ENCODE results near the gene ZNF8. TPM values are rescaled to one million over a fixed set of nuclear protein-coding genes. Genes with fewer than 3 reads are reported as not detected.

ZNF8 gene
- total and polyA plus RNA-seq, 4 experiments from 2014 or later, result 0.63 to 10.2 (median 5.2) TPM

DNA sequence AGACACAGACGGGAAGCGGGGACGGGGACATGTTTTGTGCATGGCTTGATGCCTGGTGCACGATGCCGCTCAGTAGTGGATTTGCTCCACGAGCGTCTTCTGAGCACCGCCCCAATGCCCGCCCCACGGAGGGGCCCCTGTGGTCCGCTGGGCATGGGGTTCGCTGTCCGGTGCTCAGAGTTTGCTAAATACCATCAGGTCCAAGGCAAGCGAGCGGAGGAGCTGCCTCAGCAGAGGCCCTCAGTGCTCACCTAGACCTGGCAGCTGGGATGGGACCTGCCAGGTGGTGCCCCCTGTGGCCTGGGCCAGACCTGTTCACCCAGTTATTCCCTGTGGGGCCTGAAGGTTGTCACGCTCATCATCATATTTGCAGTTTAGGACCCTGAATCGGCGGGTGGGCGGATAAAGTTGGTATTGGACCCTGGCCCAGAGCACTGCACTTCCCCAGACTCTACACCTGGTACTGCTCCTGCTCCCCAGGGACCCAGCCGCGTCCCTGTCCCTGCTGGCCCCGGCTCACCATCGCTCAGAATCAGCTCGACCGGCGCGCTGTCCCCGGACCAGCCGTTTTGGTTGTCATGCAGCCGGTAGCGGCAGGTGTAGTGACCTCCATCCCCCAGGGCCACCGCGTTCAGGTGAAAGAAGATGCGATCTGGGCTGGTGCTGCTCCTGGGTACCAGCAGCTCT is 72.3 kb downstream of the ZNF8 start:
- Mint-ChIP-seq H3K27me3 (peaks cover 0 to 2% of the 10 kb centered on the region in 2 donors), H3K9me3 (no peaks in the 10 kb centered on the region), H3K36me3 (peaks cover 0 to 7% of the 10 kb centered on the region in 2 donors), H3K4me1 (peaks cover 7 to 35% (median 23%) of the 10 kb centered on the region in 4 donors), H3K27ac (peak overlapping the region in 1 of 7 donors; percentile 75), H3K4me3 (no peak overlapping the region)
- H3K4me3 ChIP-seq (ENCODE audit: low read length in 2 of 2), result no peak overlapping the region
- CTCF ChIA-PET (ENCODE audit: partially characterized antibody), result no interaction called here
- no peak for DNase-seq
- peaks cover 27% of the 10 kb centered on the region for H3K4me1 ChIP-seq (ENCODE audit: insufficient read depth, low read length)
- intact Hi-C loops (cut with micrococcal nuclease), result no loop called here
- no peaks in the 10 kb centered on the region for H3K36me3 ChIP-seq (ENCODE audit: insufficient read depth, low read length)
- POLR2A ChIA-PET (ENCODE audit: partially characterized antibody), result interaction anchor here (6.8 kb wide), 1 partner anchor 13 kb away, joined by 77 read pairs; the partner anchor contains the start of gene ZNF497
- H3K27me3 ChIP-seq (ENCODE audit: insufficient read depth, low read length), result no peaks in the 10 kb centered on the region
- no peaks in the 10 kb centered on the region for H3K9me3 ChIP-seq (ENCODE audit: control insufficient read depth in 1 of 2, low read length in 2 of 2)
- no peak overlapping the region for H3K27ac ChIP-seq (ENCODE audit: low read depth, low read length)

DNA sequence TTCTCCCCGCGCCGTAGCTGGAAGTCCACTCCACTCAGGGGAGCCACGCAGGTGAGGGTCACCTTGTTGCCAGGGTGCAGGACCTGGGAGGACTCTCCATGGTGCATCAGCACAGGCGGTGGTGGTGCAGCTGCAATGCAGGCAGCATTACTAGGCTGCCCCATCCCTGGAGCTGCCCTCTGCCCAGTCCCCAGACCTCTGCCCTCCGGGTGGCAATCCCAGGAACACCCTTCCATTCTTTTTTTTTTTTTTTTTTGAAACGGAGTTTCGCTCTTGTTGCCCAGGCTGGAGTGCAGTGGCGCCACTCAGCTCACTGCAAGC is 72.8 kb downstream of the ZNF8 start:
- POLR2A ChIA-PET (ENCODE audit: partially characterized antibody), result interaction anchor here (1.2 to 6.8 kb wide), 2 partner anchors 12 to 30 kb away, joined by 3 to 77 read pairs; partner anchors contain the start of gene ZNF497
- H3K27ac Mint-ChIP-seq, result no peak overlapping the region
- intact Hi-C loops (cut with micrococcal nuclease), result no loop called here

DNA sequence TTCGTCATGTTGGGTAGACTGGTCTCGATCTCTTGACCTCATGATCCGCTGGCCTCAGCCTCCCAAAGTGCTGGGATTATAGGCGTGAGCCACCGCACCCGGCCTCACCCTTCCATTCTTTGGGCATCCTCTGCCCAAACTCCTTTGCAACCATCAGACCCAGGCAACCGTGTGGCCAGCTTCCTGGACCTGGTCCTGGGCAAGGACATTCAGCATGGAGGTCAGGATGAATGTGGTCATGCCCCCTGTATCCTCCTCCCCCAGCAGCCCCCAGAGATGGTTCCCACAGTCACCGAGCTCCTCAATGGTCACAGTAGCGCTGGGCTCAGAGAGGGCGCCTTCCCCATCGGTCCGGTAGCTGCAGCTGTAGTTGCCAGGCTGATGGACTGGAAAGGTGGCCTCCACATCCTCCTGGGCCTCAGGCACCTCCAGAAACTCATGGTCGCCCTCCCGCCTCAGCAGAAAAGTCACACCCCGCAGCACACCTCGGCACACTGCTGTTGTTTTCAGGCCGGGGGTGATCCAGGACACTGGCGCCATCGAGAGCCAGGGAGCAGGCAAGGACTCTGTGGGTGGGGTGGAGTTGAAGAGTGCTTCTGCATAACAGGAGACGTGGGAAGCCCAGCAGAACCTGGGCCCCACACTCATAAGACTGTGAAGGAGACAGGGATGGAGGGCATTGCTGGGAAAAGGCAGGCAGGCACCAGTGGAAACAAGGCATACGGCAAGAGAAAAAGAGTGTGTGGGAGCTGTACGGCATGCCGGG is 73.4 kb downstream of the ZNF8 start:
- Histone ChIP-seq H3K9me3 (ENCODE audit: control insufficient read depth in 1 of 2, low read length in 2 of 2) (no peaks in the 10 kb centered on the region), H3K27me3 (ENCODE audit: insufficient read depth, low read length) (no peaks in the 10 kb centered on the region), H3K4me3 (ENCODE audit: low read length in 2 of 2) (no peak overlapping the region), H3K27ac (ENCODE audit: low read depth, low read length) (no peak overlapping the region), H3K4me1 (ENCODE audit: insufficient read depth, low read length) (peaks cover 26% of the 10 kb centered on the region), H3K36me3 (ENCODE audit: insufficient read depth, low read length) (no peaks in the 10 kb centered on the region)
- ChIA-PET CTCF (ENCODE audit: partially characterized antibody) (no interaction called here), POLR2A (ENCODE audit: partially characterized antibody) (interaction anchor here (1.2 to 6.8 kb wide), 2 partner anchors 11 to 30 kb away, joined by 3 to 77 read pairs; partner anchors contain the start of gene ZNF497)
- no peak for DNase-seq
- Mint-ChIP-seq H3K27ac (peak overlapping the region in 1 of 7 donors; percentile 38), H3K27me3 (peaks cover 0 to 2% of the 10 kb centered on the region in 2 donors), H3K36me3 (peaks cover 0 to 7% of the 10 kb centered on the region in 2 donors), H3K9me3 (no peaks in the 10 kb centered on the region), H3K4me3 (no peak overlapping the region), H3K4me1 (peaks cover 8 to 38% (median 21%) of the 10 kb centered on the region in 4 donors)
- intact Hi-C loops (cut with micrococcal nuclease), result no loop called here

More for the DNA sequence above, 72.8 kb downstream of the ZNF8 start:
- Mint-ChIP-seq H3K4me1 (peaks cover 8 to 38% (median 24%) of the 10 kb centered on the region in 4 donors), H3K4me3 (no peak overlapping the region), H3K9me3 (no peaks in the 10 kb centered on the region), H3K27me3 (peaks cover 0 to 2% of the 10 kb centered on the region in 2 donors), H3K36me3 (peaks cover 0 to 7% of the 10 kb centered on the region in 2 donors)
- Histone ChIP-seq H3K4me3 (ENCODE audit: low read length in 2 of 2) (no peak overlapping the region), H3K27me3 (ENCODE audit: insufficient read depth, low read length) (no peaks in the 10 kb centered on the region), H3K4me1 (ENCODE audit: insufficient read depth, low read length) (peaks cover 26% of the 10 kb centered on the region), H3K9me3 (ENCODE audit: control insufficient read depth in 1 of 2, low read length in 2 of 2) (no peaks in the 10 kb centered on the region), H3K27ac (ENCODE audit: low read depth, low read length) (no peak overlapping the region), H3K36me3 (ENCODE audit: insufficient read depth, low read length) (no peaks in the 10 kb centered on the region)
- CTCF ChIA-PET (ENCODE audit: partially characterized antibody), result no interaction called here
- no peak for DNase-seq

Small RNA genes lying within 50 kb of the gene (microRNA-seq; reads per million reads assigned to microRNA genes)
- not detected for gene MIR6806 (ENCODE audit: borderline microRNAs expressed, borderline number of aligned reads, borderline replicate concordance)

Other genes starting within 250 kb of the ZNF8 start
- not detected for gene ZSCAN1, start 244.9 kb upstream of the ZNF8 start, total RNA-seq
- gene ZSCAN1, start 244.9 kb upstream of the ZNF8 start, polyA plus RNA-seq, result not detected
- under 1 TPM; 0.41 to 0.47 TPM for gene ZNF135, start 219.7 kb upstream of the ZNF8 start, total RNA-seq
- 1 to 10 TPM in 1 of 2 donors, under 1 TPM in 1; 0.44 to 2.0 TPM for gene ZNF135, start 219.7 kb upstream of the ZNF8 start, polyA plus RNA-seq
- gene ZSCAN18, start 180.7 kb upstream of the ZNF8 start, total RNA-seq, result 10 to 100 TPM; 63.2 to 69.1 TPM
- gene ZSCAN18, start 180.7 kb upstream of the ZNF8 start, polyA plus RNA-seq, result 10 to 100 TPM; 15.3 to 16.4 TPM
- gene ZNF329, start 128.2 kb upstream of the ZNF8 start, total RNA-seq, result 10 to 100 TPM; 14.2 to 17.4 TPM
- gene ZNF329, start 128.2 kb upstream of the ZNF8 start, polyA plus RNA-seq, result 1 to 10 TPM; 2.9 to 8.0 TPM
- 10 to 100 TPM; 76.5 to 77.1 TPM for gene ZNF274, start 95.9 kb upstream of the ZNF8 start, total RNA-seq
- 10 to 100 TPM; 26.8 to 35.2 TPM for gene ZNF274, start 95.9 kb upstream of the ZNF8 start, polyA plus RNA-seq
- 10 to 100 TPM; 63.3 to 67.6 TPM for gene ZNF544, start 50.0 kb upstream of the ZNF8 start, total RNA-seq
- 10 to 100 TPM; 13.7 to 23.0 TPM for gene ZNF544, start 50.0 kb upstream of the ZNF8 start, polyA plus RNA-seq
- 10 to 100 TPM; 72.3 to 76.6 TPM for gene ERVK3-1, start 26.4 kb downstream of the ZNF8 start, total RNA-seq
- gene ERVK3-1, start 26.4 kb downstream of the ZNF8 start, polyA plus RNA-seq, result 10 to 100 TPM; 59.3 to 73.9 TPM
- 1 to 10 TPM; 5.0 to 5.3 TPM for gene ZSCAN22, start 48.0 kb downstream of the ZNF8 start, total RNA-seq
- 1 to 10 TPM in 1 of 2 donors, under 1 TPM in 1; 0.36 to 3.5 TPM for gene ZSCAN22, start 48.0 kb downstream of the ZNF8 start, polyA plus RNA-seq
- gene A1BG, start 74.5 kb downstream of the ZNF8 start, total RNA-seq, result 10 to 100 TPM; 15.8 to 19.0 TPM
- 10 to 100 TPM; 44.7 to 47.9 TPM for gene A1BG, start 74.5 kb downstream of the ZNF8 start, polyA plus RNA-seq
- 1 to 10 TPM; 1.7 to 2.0 TPM for gene ZNF497, start 83.8 kb downstream of the ZNF8 start, total RNA-seq
- gene ZNF497, start 83.8 kb downstream of the ZNF8 start, polyA plus RNA-seq, result 1 to 10 TPM in 1 of 2 donors, under 1 TPM in 1; 0.46 to 1.2 TPM
- 1 to 10 TPM; 3.4 to 3.5 TPM for gene ZNF837, start 102.1 kb downstream of the ZNF8 start, total RNA-seq
- gene ZNF837, start 102.1 kb downstream of the ZNF8 start, polyA plus RNA-seq, result 1 to 10 TPM; 3.8 to 4.6 TPM
- 1,000 to 10,000 TPM; 1,267 to 1,360 TPM for gene RPS5, start 108.3 kb downstream of the ZNF8 start, total RNA-seq
- gene RPS5, start 108.3 kb downstream of the ZNF8 start, polyA plus RNA-seq, result 1,000 to 10,000 TPM; 1,172 to 1,304 TPM
- under 1 TPM in 1 of 2 experiments, not detected in 1; 0.47 TPM for gene RNF225, start 116.7 kb downstream of the ZNF8 start, total RNA-seq
- not detected for gene RNF225, start 116.7 kb downstream of the ZNF8 start, polyA plus RNA-seq
- 10 to 100 TPM; 10.3 to 10.7 TPM for gene ZNF584, start 129.7 kb downstream of the ZNF8 start, total RNA-seq
- 1 to 10 TPM; 6.6 to 9.1 TPM for gene ZNF584, start 129.7 kb downstream of the ZNF8 start, polyA plus RNA-seq
- gene ZNF132, start 161.2 kb downstream of the ZNF8 start, total RNA-seq, result 10 to 100 TPM in 1 of 2 experiments, 1 to 10 TPM in 1; 9.5 to 11.7 TPM
- gene ZNF132, start 161.2 kb downstream of the ZNF8 start, polyA plus RNA-seq, result 1 to 10 TPM in 1 of 2 donors, under 1 TPM in 1; 0.43 to 1.8 TPM
- gene ZNF324B, start 172.7 kb downstream of the ZNF8 start, total RNA-seq, result 10 to 100 TPM; 13.1 to 13.7 TPM
- 1 to 10 TPM; 1.2 to 1.5 TPM for gene ZNF324B, start 172.7 kb downstream of the ZNF8 start, polyA plus RNA-seq
- gene ZNF324, start 188.1 kb downstream of the ZNF8 start, total RNA-seq, result 10 to 100 TPM; 27.6 TPM
- 10 to 100 TPM in 1 of 2 donors, 1 to 10 TPM in 1; 5.6 to 17.0 TPM for gene ZNF324, start 188.1 kb downstream of the ZNF8 start, polyA plus RNA-seq
- gene ZNF446, start 197.4 kb downstream of the ZNF8 start, total RNA-seq, result 10 to 100 TPM; 16.4 to 19.5 TPM
- gene ZNF446, start 197.4 kb downstream of the ZNF8 start, polyA plus RNA-seq, result 1 to 10 TPM; 1.4 to 5.5 TPM
- gene SLC27A5, start 233.0 kb downstream of the ZNF8 start, total RNA-seq, result 10 to 100 TPM; 10.5 to 12.2 TPM
- 10 to 100 TPM; 16.1 to 23.6 TPM for gene SLC27A5, start 233.0 kb downstream of the ZNF8 start, polyA plus RNA-seq
- 10 to 100 TPM; 19.8 TPM for gene ZBTB45, start 240.9 kb downstream of the ZNF8 start, total RNA-seq
- gene ZBTB45, start 240.9 kb downstream of the ZNF8 start, polyA plus RNA-seq, result 1 to 10 TPM; 1.9 to 6.2 TPM

All from CD4-positive, alpha-beta memory T cell (primary cell).